IPS DF 4.7 (cell line): Measurements from ENCODE around the gene CCDC142.
"Not testable (repeated sequence)": the region's sequence is repeated elsewhere in the genome, so short reads cannot be mapped to it uniquely, and the experiment has no call there.

Experiments used
- DNase-seq: peaks from one replicate; pipeline ENCODE4 v3.0.0-alpha.2; 2013; ENCODE audit warnings: low spot score; ENCODE audit errors: extremely low read depth

Gene CCDC142

GRCh38 chr2:74442483-74443297 lies 40.1 kb downstream of the CCDC142 start:
- DNase-seq, result not testable (repeated sequence)

DNA sequence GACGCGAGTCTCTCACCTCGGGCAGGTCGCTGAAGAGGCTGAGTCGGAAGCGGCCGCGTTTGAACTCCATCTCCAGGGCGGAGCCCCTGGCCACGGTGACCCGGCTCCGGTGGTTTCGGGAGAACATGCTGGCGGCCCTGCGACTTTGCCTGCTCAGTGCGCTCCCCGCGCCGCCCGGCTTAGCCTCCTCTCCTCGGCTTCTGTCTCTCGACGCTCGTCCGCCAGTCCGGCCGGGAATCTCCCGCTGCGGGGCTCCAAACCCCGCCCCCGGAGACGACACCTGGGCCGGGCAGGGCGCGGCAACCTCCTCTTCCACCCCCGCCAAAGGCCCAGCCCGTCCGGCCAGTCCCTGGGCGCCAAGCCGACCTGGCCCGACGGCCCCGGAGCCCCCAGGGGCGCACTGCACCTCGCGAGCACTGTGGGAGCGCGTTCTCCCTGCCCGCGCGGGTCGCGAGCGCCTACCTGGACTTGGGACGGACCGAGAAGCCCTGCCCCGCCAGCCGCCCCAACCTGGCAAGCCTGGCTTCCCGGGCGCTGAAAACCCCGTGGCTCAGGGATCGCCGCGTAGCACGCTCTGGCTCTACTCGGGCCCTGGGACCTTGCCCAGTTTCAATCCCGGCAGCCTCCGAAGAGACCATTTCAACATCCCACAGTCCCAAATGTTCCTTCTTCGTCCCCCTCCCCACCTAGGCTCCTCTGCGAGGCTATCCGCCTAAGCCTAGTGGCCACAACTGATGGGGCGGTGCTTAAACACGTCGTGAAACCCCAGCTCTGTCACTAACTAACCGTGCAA lies 40.9 kb downstream of the CCDC142 start, which contains the start of gene RTKN:
RTKN (minus strand) TSS at position 248 of the 793 bp plus-strand sequence; CDS start at position 127, 121 bp downstream.
- no peak for DNase-seq

DNA sequence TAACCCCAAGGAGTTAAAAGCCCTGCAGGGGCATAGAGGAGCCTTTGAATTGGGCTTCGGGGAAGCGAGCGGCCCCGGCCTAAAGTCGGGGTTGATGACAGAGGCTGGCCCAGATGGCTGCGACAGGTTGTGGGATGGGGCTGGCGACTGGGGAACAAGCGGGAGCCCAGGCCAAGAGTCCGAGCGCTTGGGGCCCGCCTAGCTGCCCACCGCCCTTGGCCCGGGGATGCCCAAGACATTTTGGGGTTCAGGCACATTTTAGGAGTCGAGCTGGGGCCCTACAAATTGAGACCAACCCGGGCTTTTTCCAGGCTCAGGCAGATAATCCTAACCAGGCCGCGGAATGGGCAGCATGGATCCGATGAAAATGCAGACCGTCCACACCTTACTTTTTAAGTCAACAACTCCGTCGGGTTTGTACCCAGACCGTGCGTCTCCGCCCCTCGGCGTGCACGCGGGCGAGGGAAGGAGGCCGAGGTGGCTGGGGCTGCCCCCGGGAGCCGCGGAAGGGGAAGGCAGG lies 41.6 kb downstream of the CCDC142 start:
- no peak for DNase-seq

- no peak for DNase-seq
Measured at GRCh38 chr2:74440378-74441169, 42.2 kb downstream of the CCDC142 start.

DNA sequence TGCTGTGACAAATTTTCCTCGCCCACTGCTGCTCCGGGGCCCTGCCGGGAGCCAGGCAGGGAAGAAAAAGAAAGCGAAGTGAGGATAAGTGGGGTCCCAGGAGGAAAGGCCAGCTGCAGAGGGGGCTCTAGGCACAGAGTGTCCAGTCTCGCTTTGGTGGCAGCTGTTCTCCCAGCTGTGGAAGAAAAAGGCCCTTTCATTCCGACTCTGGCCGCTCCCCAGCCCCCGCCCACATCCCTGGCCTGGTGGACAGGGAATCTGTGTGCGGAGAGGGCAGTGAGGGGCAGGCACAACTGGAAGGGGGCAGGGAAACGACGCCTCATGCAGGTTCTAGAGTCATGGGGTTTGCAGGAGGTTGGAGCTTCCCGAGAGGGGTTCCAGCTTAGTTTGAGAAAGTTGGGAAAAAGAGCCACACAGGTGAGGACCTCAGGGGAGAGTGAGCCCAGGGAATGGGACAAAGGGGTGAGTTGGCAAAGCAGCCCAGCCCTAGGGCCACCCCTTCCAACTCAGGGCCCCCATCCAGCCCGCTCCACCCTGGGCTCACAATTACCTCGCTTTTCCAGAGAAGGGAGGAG lies 42.9 kb downstream of the CCDC142 start:
- no peak for DNase-seq

DNA sequence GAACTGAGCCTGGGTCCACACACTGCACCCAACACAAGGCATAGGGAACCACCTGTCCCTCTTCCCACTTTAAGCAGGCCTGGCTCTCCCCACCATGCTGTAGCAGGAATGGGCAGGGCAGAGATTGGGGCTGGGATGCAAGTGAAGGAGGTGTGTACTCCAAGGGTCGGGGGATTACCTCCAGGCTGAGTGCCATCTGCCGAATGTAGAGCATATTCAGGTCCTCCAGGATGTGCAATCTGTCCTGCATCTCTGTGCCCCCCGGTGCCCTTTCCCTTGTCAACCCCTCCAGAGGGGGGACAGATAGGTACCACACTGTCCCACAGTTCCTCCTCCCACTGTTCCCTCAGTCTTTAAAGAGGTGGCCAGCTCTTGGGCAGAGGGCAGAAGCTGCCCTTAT lies 43.4 kb downstream of the CCDC142 start:
- DNase-seq, result no peak

GRCh38 chr2:74438248-74438647 lies 44.5 kb downstream of the CCDC142 start:
- DNase-seq, result no peak

DNA sequence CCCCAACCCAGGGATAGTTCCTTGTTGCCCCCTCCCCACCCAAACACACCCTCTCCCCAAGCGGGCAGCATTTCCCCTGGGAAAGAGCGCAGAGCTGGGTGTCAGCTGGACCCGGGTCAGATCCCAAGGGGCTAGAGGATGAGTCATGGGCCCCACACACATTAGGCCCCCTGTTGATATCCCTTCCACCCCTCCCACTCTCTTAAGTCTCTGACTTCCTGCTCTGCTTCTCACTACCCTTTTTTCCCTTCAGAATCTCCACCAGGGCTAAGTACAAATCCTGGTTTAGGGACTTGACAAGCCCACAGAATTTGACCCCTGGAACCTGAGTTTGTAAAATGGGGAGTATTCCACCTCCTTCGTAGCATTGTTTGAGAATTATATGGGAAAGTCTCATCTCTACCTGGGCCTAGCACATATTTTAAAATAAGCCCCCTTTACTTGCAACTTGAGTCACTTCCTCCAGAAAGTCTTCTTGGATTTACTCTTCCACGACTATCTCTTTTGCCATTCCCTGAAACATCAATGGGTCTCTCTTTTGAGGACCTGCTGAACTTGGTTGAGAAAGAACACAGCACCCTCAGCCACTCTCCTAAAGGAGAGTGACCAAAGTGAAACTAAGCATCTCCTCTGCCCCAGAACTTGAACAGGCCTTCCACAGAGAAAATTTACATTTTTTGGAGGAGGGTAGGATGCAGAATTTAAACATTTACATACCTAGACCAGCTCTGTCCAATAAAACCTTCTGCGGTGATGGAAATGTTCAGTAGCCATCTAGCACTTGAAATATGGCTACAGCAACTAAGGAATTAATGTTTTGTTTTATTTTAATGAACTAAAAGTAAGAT lies 45.7 kb downstream of the CCDC142 start:
- DNase-seq, result no peak

GRCh38 chr2:74436111-74436805 lies 46.5 kb downstream of the CCDC142 start:
- no peak for DNase-seq

DNA sequence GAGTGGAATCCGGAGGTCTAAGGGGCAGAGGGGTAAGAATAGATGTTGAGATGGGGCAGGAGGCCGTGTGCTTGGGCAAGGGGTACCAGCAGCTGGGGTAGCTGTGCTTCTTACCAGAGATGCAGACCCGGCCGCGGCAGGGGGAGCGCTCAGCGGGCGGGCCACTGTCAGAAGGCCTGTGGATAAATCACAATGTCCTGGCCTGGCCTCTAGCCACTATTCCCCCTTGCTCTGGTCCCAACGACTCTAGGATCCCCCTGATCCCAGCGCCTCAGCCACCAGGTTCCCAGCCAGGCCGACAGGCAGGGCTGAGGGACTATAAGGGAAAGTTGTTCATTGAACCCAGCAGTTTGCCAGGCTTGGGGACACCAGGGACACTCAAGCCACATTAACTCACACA lies 52.3 kb downstream of the CCDC142 start:
- no peak for DNase-seq

DNA sequence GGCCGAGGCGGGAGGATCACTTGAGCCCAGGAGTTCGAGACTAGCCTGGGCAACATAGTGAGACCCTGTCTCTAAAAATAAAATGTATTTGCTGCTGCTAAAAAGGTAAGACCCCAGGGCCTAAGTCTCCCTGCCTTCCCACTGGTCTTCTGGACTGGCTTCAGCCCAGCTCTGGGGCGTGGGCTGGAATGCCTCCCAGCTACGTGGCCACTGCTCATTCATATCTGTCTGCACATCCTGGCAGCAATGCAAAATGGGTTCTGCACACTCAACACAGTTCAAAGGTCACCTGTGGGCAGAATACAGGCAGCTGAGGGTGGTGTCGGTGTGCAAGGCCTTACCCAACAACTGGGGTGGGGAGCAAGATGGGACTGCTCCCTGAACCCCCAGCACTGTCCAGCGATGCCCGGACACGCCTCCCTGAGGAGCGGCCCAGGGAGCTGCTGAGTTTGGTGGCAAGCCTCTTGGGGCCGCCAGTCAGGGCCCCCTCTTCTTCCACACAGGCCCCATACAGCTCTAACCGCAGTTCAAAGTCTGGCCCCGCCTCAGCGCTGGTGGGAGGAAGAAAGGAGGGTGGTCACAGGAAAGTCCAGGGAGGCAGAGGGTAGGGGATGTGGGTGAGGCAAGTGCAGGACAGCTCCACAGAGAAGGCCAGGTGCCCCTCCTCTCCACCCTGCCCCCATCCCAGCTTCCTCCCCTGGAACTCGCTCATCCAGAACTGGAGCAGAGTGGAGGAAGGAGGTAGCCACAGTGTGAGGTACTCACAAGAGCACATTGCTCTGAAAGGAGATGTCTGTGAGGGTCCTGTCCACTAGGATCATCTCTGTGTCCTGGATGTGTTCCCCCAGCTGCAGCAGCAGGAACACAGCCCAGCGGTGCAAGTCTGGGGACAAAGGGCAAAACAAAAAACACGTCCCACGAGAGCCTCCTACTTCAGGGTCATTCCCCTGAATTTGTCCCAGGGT lies 53.0 kb downstream of the CCDC142 start:
- DNase-seq, result no peak

DNA sequence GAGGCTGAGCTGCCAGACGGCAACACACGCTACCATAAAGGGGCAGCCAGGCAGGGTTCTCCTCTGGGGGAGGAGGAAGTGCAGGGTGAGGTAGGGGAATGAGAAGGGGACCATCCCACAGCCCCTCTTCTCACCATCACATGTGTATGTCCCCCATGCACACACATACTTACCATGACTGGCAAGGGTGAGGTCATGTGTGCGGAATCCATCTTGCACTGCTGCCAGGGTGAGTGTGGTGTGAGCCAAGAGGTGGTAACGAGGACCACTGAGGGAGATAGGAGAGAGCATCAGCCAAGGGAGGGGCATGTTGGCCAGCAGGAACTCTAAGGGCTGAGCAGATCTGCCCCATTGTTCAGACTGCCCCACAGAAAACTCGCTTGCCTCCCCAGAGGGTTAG lies 54.1 kb downstream of the CCDC142 start:
- DNase-seq, result no peak

- DNase-seq, result no peak
Measured at GRCh38 chr2:74427551-74427950, 55.2 kb downstream of the CCDC142 start.

DNA sequence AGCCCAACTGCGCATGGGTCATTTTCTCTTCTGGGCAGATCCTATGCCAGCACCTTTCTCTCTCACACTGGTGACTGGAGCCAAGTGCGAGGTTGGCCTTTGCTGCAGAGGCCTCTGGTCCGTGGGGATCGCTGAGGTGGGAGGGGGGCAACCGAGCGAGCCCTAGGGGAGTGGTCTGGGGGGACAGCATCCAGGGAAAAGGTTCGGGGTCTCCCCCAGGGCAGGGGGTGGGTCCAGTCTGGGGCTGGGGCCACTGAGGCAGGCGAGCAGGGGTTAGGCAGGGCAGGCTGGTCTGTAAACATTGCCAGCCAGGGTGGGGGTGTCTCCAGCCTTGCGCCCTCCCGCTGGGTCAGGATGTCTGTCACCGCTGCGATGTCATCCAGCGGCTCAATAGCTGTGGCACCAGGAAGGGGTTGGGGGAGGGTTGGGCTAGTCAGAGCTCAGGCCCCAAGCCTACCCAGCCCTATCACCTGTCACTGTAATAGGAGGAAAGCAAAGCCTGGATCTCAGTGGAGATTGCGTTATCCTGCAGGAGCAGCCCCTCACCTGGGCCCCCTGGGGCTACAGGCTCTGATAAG lies 56.5 kb downstream of the CCDC142 start:
- DNase-seq, result no peak

DNA sequence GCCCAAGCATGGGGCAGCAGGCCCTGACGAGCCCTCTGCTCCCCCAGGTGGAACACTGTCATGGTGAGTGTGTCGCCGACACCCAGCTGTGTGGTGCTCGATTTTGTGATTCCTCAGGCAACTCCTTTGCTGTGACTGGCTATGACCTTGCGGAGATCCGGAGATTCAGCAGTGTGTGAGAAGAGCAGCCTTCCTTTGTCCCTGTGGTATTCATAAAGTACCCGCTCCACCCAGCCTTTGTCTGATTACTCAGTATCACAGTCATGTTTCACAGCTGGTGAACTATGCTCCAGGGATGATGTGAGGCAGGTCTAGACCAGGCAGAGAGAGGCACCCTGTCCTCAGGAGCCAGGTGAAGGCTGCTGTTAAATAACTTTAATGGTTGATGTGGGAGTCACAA lies 57.3 kb downstream of the CCDC142 start:
- no peak for DNase-seq

GRCh38 chr2:74424995-74425406 lies 57.8 kb downstream of the CCDC142 start:
- no peak for DNase-seq

DNA sequence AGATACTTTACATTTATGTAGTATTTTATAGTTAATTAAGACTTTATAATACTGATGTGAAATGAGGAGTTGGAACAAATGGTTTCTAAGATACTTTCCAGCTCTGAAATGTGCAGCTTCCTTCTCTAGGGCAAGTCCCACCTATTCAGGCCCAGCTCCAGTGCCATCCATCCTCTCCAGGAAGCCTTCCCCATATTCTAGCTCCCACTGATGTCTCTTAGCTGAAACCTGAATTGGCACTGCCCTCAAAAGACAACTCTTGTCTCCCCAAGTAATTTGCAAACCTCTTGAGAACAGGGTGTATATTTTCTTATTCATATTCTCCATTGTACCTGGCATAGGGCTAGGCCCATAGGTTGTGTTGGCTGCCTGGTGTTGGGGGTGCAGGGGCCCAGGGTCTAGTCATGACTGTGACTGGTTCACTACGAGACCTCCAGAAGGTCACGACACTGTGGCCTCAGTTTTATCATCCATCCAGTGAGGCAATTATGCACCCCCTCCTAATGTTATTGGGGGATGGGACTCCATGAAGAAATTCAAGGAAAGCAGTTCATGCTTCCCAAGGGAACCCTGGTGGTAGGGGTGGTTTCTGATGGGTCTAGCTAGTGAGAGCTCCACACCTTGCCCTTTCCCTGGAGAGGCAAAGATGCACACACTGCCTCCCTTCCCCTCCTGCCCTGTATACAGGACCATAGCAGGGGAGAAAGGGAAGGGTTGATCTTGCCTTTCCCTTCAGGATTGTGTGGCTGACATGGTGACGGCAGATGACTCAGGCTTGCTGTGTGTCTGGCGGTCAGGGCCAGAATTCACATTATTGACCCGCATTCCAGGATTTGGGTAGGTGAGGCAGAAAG lies 58.4 kb downstream of the CCDC142 start:
- no peak for DNase-seq
